GM03348 (cell line): ENCODE measurements around the gene ALS2.

Experiments used
- DNase-seq: peaks from one replicate; pipeline ENCODE4 v3.0.0; 2012; ENCODE audit warnings: low spot score

ALS2 gene

DNA sequence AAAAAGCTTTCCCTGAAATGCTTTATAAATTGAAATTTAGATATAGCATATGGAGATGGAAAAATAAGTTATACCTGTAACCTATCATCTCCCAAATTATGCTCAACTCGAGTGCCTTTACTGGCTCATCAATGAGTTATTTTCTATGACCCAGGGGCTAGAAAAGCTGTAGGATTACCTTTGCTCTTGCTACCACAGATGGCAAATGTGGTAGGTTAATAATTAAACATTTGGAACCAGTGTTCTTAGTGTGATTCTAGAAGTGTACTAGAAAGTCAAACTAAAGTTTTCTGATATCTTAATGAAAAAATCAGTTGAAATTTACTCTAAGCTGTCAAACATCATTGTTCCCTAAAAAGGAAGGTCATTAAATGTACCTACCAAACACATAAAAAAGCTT lies 22.5 kb downstream of the ALS2 start:
- no peak for DNase-seq

DNA sequence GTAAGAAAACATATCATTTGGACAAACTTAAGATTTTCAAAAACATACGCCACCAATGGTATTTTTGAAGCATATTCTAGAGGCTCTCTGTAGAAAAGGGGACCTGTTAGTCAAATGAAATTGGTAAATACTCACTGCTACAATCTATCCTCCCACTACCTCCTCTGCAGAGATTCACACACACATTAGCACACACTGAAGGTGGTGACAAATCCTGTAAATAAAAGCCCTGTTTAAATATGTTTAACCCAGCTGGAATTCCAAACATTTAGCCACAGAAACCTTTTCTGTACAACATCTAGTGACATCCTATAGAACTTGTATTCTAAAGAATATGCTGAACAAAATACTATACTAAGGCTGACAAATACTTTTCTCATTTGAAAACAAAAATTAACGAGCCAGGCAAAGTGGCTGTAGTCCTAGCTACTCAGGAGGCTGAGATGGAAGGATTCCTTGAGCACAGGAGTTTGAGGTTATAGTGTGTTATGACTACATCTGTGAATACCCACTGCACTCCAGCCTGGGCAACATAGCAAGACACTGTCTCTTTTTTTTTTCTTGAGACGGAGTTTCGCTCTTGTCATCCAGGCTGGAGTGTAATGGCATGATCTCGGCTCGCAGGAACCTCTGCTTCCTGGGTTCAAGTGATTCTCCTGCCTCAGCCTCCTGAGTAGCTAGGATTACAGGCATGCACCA lies 25.9 kb downstream of the ALS2 start:
- no peak for DNase-seq

DNA sequence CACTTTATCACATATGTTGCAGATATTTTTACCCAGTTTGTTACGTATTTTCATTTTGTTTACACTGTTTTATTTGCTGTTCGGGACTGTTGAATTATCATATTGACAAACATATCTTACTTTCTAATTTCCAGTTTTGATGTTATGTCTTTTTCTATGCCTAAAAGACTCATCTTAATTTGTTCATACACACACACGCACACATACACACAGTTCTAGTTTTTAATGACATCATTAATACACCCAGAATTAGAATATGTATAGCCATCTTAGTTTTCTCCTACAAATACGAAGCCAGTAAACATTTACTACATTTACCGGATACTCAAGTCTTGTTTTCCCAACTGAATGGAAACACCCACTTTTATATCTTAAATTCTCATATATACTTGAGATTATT lies 29.2 kb downstream of the ALS2 start:
- no peak for DNase-seq

DNA sequence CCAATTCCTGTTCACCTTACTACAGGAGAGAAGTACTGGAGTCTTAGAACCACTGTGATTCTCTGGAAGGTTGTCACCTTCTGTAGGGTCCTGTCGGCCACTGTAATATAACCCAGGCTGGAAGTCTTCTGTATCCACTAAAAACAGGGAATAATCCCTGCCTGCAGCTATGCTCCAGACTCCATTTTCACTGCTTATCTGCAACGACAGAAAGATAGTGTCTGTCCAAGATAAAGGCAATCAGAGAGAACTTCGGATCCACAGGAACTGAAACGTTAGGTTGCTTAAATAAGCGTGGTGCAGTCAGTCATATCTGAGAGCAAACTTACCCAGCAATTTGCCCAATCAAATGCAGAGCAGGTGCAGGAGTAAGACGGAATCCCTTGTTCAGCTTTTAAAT lies 34.2 kb downstream of the ALS2 start:
- DNase-seq: no peak

DNA sequence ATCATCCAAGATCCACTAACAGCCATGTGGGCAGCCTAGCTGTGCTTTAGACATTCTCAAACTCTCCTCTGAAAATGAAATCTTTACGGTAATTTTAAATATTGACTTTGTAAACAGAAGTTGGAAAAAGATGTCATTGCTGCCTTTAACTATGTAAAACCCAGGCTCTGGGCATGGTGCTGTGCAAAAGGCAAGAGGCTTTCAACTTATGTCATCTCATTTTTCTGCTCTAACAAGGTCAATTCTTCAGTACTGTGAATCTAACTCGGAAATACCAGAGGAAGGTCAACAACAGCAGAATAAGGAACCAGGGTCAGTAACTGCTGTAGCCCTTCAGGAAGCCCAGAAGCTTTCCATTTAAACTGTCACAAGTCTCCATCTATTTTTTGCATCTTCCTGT lies 45.2 kb downstream of the ALS2 start:
- no peak for DNase-seq

DNA sequence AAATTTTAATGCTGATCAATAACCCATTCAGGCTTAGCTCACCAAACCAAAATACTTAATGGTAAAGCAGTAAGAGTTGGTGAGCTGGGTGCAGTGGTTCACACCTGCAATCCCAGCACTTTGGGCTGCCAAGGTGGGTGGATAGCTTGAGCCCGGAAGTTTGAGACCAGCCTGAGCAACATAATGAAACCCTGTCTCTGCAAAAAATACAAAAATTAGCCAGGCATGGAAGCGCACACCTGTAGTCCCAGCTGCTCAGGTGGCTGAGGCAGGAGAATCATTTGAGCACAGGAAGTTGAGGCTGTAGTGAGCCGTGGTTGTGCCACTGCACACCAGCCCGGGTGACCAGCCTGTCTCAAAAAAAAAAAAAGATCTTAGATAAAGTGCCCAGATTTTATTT lies 46.6 kb downstream of the ALS2 start:
- no peak for DNase-seq

DNA sequence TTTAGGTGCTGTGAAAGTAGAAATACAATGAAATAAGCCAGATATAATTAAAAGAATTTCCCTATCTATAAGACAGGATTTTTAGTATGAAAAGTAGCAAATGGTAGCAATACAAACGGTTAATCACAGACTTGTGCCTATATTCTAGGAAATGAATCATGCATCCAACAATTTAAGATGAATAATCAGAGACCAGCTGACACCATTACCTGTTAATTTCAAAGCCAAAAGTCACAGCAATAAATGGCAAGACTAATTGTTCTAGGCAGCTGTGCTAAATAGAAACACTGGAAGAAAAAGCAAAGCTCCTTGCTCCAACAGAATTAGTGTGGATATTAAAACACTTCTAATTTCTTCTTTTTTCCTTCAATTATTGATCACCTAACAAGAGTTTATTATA lies 47.2 kb downstream of the ALS2 start:
- no peak for DNase-seq

DNA sequence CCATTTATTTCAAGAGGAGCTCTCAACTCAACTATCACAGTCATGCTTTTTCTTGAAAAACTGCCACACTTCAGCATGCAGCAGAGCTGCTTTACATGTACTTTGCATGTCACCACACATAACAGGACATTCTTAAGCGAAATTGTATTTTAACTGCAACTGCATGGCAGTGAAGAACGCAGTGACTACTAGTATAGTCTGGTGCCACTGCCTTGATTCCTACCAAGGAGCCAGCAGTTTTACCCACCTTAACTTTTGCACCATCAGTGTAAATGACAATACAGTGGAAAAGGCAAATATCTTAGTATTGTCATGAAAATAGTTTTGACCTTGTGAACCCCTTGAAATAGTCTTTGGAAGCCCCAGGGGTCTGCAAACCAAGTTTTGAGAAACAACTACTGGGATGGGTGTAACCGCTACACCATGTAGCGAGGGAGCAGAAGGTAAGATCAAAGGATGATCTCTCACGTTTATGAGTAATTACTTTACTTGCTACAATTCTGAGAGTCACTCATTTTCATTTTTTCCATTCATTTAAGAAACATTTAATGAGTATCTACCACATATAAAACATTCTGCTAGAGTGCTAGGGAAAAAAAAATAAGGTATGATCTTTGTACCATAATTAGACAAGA lies 50.0 kb downstream of the ALS2 start:
- DNase-seq: no peak

DNA sequence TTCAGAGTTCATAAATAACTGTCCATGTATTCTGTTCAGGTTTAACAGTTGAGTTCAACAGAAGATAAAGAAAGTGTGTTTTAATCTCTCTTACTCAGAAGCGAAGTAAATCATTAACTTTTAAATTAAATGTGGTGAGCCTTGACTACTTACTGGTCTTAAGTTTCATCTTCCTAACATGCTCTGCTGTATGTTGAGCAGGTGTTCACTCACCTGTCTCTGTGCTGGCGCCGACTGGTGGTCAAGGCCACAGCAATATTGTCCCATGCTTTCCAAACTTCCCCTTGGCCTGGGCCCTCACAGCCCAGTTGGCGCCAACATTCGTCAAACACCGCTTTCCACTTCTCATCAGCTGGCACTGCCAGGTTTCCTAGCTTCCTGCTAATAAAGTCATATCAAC lies 65.3 kb downstream of the ALS2 start:
- DNase-seq: no peak

DNA sequence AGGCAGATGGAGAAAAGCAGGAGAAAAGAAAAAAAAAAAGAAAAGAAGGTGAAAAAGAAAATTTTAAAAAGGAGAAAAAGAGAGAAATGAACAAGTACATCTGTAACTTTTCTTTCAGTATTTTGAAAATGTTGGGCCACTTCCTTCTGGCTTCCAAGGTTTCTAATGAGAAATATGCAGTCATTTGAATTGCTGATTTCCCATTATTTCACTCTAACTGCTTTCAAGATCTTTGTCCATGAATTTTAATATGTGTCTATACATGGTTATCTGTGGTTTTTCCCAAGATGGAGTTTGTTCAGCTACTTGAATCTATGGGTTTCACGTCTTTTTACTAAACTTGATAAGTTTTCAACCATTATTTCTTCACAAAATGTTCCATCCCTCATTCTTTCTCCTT lies 68.0 kb downstream of the ALS2 start:
- DNase-seq: no peak

DNA sequence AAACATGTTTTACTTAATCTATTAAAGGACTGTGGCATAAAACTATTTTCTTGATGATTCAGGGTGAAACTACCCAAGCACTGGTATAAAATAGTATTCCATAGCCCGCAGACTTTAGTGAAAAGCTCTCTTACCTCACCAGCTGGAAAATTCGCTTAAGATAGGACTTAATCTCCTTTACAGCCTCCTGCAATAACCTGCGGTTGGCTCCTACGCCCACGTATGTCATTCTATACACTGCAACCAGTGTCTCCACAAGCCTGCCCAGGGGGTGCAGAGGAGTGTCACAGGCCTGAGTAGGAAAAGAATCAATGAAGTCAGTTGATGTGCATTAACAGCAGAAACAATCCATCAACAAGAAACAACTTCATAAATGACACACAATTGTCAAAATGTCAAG lies 71.0 kb downstream of the ALS2 start:
- no peak for DNase-seq

DNA sequence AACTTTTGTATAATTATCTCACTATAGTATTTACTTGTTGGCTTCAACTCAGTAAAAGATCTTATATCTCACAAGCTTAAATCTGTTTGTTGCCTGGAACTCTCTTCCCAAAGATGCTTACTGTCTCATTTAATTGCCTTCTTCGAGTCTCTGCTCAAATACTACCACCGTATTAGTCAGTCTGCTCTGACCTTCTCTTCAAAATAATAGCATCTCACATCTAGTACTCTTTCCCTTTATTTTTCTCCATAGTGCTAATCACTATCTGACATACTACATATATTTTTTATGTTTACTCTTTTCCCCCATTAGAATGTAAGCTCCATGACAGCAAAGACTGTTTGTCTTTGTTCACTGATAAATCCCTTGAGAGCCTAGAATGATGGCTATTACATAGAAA lies 71.7 kb downstream of the ALS2 start:
- no peak for DNase-seq

DNA sequence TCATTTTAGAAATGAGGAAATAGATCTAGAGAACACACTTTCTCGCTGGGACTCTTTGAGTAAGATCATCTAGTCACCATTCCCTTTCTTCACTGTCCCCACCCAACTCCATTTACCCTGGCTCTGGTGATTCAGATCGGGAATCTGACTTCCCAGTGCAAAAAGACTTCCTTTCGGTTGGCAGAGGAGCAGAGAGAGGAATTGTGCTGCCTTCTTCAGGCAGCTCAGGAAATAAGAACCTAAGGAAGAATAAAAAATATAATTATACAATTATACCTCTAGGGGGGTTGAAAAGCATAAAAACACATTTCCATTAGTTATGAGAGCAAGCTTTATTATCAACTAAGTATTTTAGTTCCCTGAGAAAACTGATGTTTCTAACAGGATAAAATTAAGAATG lies 73.0 kb downstream of the ALS2 start:
- peak; percentile 70 for DNase-seq

DNA sequence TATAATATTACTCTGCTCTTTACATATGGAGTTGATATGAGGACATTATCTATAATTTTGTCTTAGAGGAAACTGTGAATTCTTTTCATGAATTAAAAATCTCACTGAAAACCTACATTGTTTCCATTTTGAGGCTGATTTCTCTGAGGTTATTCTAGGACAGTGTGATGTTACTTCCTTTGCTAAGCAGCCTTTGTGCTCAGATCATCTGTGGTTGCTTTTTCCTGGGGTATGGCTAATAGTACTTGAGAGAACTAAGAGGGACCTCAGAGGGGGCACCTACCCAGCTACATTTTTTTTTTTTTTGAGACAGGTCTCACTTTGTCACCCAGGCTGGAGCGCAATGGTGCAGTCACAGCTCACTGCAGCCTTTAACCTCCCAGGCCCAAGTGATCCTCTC lies 73.6 kb downstream of the ALS2 start:
- DNase-seq: no peak

DNA sequence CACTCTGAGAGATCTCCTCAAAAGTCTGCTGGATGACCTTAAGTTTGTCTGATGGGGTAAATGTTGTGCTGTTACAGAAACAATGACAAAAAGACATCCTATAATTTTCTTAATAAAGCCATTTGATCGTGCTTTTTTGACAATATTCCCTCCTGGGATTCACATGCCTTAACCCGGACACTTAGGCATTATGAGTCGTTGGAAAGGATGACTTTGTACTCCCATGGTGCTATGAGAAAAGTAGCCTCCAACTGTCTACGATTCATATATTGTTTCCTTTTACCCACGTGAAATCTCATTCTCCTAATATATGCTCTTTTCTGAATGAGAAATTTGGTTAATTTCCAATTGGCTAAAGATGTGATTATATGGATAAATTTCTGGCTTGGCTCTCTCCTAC lies 76.2 kb downstream of the ALS2 start:
- no peak for DNase-seq

DNA sequence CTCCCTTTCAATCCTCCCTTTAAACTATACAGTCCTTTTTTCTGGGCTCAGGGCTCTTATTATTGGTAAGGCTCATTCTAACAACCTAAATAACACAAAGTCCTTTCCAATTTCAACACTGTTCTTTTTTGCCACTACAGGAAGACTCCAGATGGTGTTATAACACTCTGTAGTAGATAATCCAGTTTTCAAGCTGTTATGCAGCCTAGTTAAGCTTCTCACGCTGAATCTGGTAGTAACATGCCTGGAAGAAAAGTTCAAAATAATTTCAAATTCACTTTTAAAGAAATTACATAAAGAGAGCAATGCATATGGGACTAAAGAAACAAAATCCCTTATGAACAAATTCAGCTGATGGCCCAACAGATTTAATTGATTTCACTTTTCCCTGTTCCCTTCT lies 79.1 kb downstream of the ALS2 start:
- DNase-seq: no peak

DNA sequence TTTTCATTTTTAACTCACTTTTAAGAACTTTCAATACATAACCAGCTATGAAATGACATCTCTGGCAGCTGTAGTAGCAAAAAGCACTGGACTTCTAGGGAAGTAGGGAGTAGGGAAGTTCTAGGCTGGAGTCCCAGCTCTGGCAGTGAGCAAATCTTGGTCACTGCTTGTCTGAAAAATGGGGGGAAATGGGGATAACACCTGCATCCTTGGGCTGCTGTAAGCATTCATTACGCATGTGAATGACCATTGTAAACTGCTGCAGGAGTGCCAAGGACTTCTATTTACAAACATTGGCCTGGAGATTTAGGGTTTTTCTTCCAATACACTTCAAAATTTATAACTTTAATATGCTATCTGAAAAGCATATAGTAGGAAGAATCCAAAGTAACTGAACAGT lies 81.3 kb downstream of the ALS2 start:
- no peak for DNase-seq

DNA sequence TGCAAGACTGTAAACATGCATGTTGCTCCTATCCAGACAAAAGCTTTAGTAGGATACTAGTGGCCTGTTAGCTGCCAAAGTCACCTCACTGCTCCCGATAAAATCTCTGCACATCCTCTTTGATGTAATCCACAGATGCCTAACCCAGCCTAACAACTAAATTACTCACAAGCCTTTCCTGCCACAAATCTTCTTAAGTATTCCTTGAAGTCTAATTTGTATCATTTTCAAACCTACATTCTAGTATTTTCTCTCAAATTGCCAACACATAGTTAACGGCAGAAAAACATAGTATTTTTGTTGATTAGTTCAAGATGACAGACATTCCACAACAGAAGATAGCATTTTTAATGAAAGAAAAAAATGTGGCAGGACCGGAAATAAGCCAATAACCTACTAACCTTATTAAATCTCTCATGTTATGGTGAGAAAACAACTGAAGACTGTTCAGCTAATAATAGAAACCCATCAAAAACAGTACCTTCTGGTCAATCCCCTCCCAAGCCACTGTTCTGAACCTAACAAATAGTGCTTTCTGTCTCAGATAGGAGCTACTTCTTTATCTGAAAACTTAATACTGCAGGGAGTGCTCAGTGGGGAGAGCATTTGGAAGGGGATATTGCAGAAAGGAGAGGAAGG lies 82.0 kb downstream of the ALS2 start, which contains the start of gene MPP4:
MPP4 (minus strand) TSS at position 57 of the 639 bp plus-strand sequence. CDS start 4,690 bp downstream, outside the sequence.
- DNase-seq: peak; percentile 41

DNA sequence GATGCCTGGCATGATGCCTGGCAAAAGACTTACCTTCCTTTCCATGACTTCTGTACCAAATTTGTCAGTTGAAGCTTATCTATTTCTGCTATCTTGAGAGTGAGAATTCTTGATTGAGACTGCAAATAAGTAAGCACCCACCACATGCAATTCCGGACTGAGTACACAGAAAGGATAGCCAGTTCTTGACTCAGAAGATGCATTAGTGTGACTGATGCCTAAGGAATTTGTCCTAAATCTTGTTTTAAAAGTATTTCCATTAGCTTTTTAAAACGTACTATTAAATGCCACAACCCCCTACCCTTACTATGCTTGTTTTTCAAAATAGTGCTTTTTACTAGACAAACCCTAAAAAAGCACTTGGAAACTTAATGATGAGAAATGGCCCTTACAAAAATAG lies 82.8 kb downstream of the ALS2 start:
- peak; percentile 63 for DNase-seq

DNA sequence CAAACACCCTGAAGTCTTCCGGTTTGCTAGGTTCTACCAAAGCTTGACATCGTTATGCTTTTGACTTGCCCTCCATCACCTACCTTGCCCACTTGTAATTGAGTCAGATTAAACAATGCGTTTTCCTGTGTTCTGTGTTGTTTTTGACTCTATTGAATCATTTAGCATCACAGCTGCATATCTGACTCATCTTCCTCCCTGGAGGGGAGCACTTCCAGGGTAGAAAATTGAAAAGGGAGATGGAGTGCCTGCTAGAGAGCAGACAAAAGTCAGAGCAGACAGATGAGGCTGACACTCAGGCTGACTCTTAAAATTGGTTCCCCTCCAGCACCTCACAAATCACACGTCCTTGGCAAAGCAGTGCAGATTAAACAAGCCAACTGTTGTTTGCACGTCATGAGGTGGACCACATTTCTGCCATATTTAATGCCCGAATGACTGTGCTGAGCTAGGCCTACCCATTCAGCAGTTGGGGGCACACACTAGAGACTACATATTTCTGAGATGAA lies 84.5 kb downstream of the ALS2 start:
- peak; percentile 76 for DNase-seq

DNA sequence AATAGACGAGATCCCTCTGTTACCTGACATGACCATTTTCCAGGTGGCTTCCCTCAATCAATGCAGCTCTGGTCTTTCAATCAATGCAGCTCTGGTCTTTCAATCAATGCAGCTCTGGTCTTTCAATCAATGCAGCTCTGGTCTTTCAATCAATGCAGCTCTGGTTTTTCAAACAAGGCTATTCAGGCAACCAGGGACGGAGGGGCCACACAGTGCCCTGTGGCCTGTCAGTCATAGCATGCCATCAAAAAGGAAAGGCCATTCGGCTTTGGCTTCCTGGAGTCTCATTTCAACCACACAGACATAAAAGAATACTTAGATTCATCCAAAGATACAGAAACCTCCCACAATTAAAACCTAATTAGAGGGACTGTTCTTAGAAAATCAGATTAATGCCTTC lies 95.6 kb downstream of the ALS2 start:
- DNase-seq: no peak

DNA sequence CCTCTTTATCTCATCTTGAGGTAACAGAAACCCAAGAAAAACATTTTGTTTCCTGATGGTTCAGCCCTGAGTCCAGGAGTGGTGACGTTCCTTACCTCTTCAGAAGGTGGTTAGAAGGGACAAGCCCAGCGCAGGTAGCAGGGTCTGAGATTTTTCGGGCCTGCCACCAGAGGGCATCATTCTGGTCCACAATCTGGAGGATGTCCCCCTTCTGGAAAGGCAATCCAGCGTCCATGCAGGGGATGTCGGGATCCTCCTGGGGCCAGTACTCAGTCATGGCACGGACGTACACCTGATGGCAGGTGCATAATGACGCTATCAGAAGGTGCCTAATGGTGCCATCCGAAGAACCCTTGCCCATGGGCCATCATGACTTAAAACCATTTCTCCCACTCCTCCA lies 100.0 kb downstream of the ALS2 start:
- DNase-seq: no peak

DNA sequence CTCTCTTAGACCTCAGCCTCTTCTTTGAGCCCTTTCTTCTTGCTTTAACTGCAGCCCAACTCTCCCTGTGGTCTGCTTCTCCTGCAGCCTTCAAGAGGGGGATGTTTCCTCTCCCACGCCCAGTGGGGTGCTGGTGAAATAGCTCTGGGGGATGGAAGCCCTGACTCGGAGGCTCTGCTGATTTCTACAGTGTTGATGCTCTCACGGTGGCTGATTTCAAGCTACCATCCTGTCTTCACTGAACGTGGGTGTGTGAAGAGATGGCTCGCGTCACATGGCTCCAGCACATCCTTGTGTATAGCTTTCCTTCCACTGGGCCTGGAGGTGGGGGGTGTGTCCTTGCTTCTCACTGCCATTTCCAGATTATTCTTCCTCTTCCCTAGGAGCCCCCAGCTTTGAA lies 102.3 kb downstream of the ALS2 start:
- no peak for DNase-seq
